Stimulated activated CD4-positive, alpha-beta T cell treated with anti-CD3 and anti-CD28 coated beads, TNF-alpha, amount 100 ng/mL, for 1 hour (primary cell): Measurements from ENCODE around the gene FUT9.

ENCODE experiments used
- DNase-seq, 3 donors: peaks; one replicate each; pipeline ENCODE4 v3.0.0-alpha.2; 2020; ENCODE audit warnings: low read depth in 3 of 3, low spot score in 1 of 3

Gene FUT9

DNA sequence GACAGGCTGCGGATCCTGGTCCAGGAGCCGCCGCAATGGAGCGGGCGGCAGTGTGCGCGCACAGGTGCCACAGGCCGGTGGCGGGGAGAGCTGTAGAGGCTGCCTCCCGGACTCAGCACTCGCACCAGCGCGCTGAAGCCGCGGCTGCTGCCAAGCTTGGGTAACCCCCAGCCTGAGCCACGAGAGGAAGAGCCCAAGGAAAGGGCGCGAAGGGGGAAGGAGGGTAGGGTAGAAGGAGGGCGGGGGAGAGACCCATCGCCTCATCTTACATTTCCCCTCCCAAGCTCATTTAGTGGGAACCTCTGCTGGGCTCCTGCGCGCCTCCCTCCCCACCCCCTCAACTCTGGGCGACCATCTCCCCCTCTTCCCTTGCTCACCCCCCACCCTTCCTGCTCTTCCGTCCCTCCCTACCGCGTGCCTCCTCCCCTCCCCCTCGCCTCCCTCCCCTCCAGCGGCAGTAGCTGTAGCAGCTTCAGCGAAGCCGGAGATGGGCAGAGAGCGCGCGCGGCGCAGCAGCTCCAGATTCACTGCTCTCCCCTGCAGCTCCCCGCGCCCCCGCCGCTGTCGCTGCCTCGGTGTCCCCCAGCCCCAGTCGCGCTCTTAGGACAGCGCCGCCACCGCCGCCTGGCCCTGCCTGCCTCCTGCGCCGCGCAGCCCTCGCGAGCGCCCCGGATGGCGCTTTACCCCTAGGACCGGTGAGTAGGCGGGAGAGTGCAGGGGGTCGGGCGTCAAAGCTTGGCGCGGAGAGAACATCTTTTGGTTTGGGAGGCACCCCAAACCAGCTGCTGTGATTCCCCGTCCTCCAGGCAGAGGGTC lies at the start of gene FUT9:
FUT9 (plus strand) TSS at position 457 of the 816 bp plus-strand sequence. CDS start 187,182 bp downstream, outside the sequence.
- no peak for DNase-seq

DNA sequence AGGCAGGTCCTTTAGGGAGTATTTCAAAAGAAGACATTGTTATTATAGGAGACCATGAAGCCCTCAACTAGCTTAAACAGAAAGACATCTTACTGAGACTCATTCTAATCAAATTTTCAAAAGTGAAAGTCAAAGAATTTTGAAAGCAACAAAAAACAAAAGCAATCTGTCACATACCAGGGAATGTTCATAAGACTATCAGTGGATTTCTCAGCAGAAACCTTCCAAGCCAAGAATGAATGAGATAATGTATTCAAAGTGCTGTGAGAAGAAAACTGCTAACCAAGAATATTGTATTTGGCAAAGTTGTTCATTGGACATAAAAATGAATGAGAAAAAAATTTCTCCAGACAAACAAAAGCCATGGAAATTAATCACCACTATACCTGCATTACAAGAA lies 48.2 kb upstream of the FUT9 start:
- no peak for DNase-seq

- DNase-seq = no peak
These were observed 41.8 kb upstream of the FUT9 start for GRCh38 chr6:95973976-95974375.

DNA sequence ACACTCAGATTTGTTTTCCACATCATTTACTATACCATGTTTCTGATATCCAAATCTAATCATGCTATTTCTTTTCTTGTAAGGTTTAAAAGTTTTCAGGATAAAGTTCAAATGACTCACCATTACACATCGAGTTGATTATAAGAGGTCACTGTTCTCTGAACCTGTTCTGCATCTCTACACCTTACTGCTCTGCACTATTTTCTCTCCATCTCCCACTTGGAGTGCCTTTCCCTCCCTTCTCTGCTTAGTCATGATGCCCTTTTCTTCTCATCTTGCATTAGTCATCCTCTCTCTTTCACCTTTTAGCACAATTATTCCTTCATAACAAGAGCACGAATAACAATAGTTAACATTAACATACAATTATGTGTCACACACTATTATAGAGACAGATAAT lies 37.5 kb upstream of the FUT9 start:
- DNase-seq = no peak

- DNase-seq = no peak
These were observed 23.9 kb upstream of the FUT9 start for GRCh38 chr6:95991906-95992305.

- no peak for DNase-seq
These were observed 21.6 kb upstream of the FUT9 start for GRCh38 chr6:95994151-95994550.

DNA sequence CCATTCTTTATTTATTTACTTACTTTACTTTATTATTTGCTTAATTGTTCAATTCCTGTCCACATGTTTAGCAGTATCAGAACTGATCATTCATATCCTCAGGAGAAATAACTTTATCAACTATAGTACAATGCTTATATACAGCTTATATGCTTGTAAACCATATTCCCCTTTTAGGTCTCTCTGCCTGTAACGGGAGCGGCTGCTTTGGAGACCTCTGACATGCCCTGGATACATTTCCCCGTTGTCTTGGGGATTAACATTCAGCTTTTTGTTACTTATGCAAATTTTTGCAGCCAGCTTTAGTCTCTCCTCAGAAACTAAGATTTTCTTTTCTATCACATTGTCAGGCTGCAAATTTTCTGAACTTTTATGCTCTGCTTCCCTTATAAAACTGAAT lies 17.6 kb upstream of the FUT9 start:
- no peak for DNase-seq

DNA sequence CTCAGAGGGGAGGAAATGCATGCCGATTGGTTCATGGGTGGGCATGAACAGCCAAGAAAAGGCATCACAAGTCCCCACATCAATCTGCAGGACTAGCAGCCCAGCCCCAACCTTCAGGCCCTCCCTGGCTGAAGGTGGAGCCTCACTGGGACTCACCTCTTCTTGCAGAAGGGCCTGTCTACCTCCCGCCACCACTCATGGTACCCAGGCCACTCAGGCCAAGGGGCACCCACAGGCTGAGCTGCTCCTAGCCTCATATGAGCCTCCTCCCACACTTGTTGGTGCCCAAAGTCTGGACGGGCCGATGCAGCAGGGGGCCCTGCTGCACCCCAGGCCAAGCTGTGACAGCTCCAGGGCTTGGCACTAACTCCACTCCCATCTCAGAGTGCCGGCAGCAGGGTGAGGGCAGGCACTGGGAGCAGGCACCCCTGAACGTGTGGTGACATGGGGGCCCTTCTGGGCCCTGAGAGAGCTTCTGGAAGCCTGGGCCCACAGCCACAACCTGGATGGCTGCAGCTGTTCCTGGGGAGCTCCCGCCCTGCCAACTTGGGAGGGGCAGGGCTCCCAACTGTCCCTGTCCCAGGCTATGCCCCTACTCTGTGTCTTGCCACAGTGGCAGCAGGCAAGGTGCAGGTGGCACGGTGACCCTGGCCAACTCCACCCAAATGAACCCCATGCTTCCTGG lies 13.7 kb upstream of the FUT9 start:
- no peak for DNase-seq

DNA sequence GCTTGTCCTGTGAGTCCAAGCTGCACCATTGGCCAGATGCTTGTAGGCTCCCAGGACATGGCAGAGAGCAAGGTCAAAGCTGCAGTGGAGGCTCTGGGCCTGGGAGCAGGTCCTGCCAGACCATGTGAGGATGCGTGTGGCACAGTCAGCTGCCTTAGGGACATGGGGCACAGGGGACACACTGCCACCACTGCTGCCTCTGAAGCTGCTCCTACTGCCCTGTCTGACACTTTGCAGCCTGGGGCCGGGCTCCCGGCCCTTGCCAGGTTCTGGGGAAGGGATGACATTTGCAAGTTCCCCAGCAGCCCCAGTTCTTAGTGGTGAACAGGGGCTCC lies 13.2 kb upstream of the FUT9 start:
- no peak for DNase-seq

DNA sequence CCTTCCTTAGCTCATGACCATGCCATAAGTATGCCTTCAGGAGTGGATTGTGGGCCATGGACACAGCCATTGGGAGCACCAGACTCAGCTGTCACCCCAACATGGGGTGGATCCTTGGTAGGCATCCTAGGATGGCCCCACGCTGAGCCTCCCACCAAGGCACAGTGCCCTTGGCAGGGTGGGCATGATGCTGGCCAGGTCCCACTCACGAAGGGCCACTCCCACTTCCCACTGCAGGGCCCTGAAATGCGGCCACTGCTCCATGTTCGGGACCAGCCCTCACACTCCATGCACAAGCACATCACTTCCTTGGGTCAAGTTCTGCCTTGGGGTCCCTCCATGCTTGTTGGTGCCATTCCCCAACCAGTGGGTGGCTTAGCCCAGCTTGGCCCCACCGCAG lies 12.9 kb upstream of the FUT9 start:
- no peak for DNase-seq

DNA sequence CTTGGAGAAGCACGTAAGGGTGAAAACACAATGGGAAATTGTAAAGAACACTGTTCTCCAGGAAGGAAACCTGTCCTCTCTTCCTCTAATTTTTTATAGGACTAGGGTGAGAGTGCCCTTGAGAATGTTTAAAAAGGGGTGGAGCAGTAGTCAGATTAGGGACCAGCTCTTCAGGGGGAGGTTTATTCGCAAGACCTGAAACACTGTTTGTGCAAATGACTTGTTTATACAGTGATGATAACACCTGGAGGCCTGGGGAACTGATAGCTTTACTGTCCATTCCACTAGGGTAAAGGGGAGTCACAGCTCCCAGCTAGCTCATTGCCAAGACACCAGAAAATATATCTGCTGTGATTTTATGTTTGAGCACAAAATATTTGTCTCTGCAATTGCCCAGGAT lies 8.1 kb upstream of the FUT9 start:
- DNase-seq = no peak

GRCh38 chr6:96013531-96013930 lies 2.2 kb upstream of the FUT9 start:
- DNase-seq = no peak

GRCh38 chr6:96014846-96015517 lies 792 bp upstream of the FUT9 start:
- DNase-seq = no peak

- no peak for DNase-seq
These were observed 728 bp downstream of the FUT9 start for GRCh38 chr6:96016334-96017069.

DNA sequence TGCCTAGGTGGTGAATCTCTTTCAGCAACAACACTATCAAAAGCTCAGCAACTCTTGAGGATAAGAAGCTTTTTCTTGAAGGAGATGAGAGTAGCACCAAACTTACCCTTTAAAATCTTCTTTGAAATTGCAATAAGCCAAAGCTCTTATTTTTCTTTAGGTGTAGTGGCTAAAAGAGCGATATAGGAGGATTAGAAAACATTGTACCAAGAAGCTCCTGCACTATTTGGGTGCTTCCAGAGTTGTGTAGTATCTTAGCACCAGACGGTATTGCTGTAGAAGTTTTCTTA lies 1.2 kb downstream of the FUT9 start:
- DNase-seq = no peak

- no peak for DNase-seq
These were observed 6.5 kb downstream of the FUT9 start for GRCh38 chr6:96022225-96022624.

DNA sequence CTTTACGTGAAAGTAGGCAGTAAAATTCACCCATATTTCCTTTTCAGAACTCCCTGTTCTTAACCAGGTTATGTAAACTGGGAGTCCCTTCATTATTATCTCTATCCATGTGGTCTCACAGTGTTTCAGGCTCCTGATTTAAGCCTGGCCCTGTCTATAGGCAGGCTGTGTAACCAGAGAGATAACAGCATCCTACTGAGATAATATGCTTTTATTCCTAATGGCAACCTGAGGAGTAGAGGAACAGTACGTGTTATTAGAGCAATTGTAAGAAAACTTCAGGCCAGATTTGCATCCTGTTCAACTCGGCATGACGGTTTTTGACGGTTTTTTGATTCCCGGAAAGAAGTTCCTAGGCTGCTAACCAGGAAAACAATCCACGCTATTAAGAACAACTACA lies 16.9 kb downstream of the FUT9 start:
- DNase-seq = no peak

DNA sequence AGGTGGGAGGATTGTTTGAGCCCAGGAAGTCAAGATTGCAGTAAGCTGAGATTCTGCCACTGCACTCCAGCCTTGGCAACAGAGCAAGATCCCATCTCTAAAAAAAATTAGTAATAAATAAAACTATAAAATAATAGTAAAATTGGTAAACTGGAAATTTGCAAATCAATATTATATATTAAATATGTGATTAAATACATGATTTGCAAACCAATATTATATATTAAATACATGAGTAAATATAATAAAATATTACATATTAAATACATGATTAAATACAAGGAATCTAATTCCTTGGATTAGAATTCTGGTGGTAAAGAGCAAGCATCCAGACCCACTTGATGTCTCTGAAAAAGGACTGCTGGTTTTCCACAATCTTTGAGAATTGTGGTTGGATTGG lies 35.8 kb downstream of the FUT9 start:
- no peak for DNase-seq

- no peak for DNase-seq
These were observed 42.3 kb downstream of the FUT9 start for GRCh38 chr6:96058082-96058481.

- DNase-seq = no peak
These were observed 43.8 kb downstream of the FUT9 start for GRCh38 chr6:96059586-96059985.

DNA sequence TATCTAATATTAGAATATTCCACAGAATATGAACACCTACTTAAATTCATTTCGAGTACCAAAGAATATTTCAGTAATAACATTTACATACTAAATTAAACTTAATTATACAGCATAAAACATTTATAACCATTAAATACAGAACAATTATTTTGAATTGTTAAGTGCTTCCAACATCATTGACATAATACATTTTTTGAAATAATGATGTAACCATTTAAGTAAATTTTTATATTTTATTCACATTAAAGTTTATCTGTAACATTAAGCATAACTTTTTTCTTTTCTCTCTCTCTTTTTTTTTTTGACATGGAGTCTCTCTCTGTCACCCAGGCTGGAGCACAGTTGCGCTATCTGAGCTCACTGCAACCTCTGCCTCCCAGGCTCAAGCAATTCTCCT lies 44.5 kb downstream of the FUT9 start:
- no peak for DNase-seq

- no peak for DNase-seq
These were observed 49.4 kb downstream of the FUT9 start for GRCh38 chr6:96065213-96065612.
